Nephron (organoid): Measurements from ENCODE around the gene ANKRD17.
A peak's percentile ranks its signal among the peaks of the same experiment; 100 is the strongest.

Experiments used
- H3K27ac Mint-ChIP-seq, 3 experiments: 2 replicates each; pipeline ENCODE4 v1.8.0; 2020; ENCODE audit warnings: mixed read lengths in 3 of 3, mild to moderate bottlenecking in 2 of 3, moderate library complexity in 1 of 3
- H3K27me3 Mint-ChIP-seq: 2 replicates; pipeline ENCODE4 v1.8.0; 2021; ENCODE audit warnings: low read depth, mild to moderate bottlenecking, moderate library complexity, mixed read lengths
- H3K36me3 Mint-ChIP-seq: 2 replicates; pipeline ENCODE4 v1.8.0; 2020; ENCODE audit warnings: low read depth, mixed read lengths
- H3K4me1 Mint-ChIP-seq: 2 replicates; pipeline ENCODE4 v1.8.0; 2020; ENCODE audit warnings: mixed read lengths
- H3K4me3 Mint-ChIP-seq, 3 experiments: 2 replicates each; pipeline ENCODE4 v1.8.0; 2020; ENCODE audit warnings: mild to moderate bottlenecking in 3 of 3, mixed read lengths in 3 of 3, moderate library complexity in 2 of 3
- H3K9me3 Mint-ChIP-seq: 2 replicates; pipeline ENCODE4 v1.8.0; 2020; ENCODE audit warnings: mixed read lengths
- CTCF ChIP-seq, 3 experiments: fragments of 200-600 bp; sonication (generic); IDR thresholded peaks; one replicate each; pipeline ENCODE4 v1.5.0; 2021; ENCODE audit warnings: antibody characterized with exemption in 3 of 3; ENCODE audit not compliant: unreplicated experiment in 3 of 3

The ANKRD17 gene

GRCh38 chr4:73220815-73221214 lies 37.8 kb downstream of the ANKRD17 start:
- Mint-ChIP-seq H3K27ac (no peak overlapping the region), H3K27me3 (no peaks in the 10 kb centered on the region), H3K36me3 (peaks cover 3% of the 10 kb centered on the region), H3K4me1 (peaks cover 26% of the 10 kb centered on the region), H3K9me3 (no peaks in the 10 kb centered on the region), H3K4me3 (peak overlapping the region in 1 of 3 experiments; percentile 34)
- no peak for TF ChIP-seq CTCF (IDR thresholded peaks at IDR 0.05; ENCODE audit: unreplicated experiment in 3 of 3)

GRCh38 chr4:73213916-73214653 lies 44.5 kb downstream of the ANKRD17 start:
- H3K9me3 Mint-ChIP-seq = no peaks in the 10 kb centered on the region
- H3K36me3 Mint-ChIP-seq = peaks cover 18% of the 10 kb centered on the region
- H3K27ac Mint-ChIP-seq = no peak overlapping the region
- TF ChIP-seq CTCF (IDR thresholded peaks at IDR 0.05; ENCODE audit: unreplicated experiment in 3 of 3) = no peak
- no peaks in the 10 kb centered on the region for H3K27me3 Mint-ChIP-seq
- H3K4me3 Mint-ChIP-seq = no peak overlapping the region
- no peaks in the 10 kb centered on the region for H3K4me1 Mint-ChIP-seq

- Mint-ChIP-seq H3K36me3 (peaks cover 25% of the 10 kb centered on the region), H3K27ac (no peak overlapping the region), H3K9me3 (peaks cover 6% of the 10 kb centered on the region), H3K4me3 (no peak overlapping the region), H3K4me1 (no peaks in the 10 kb centered on the region), H3K27me3 (no peaks in the 10 kb centered on the region)
- no peak for TF ChIP-seq CTCF (IDR thresholded peaks at IDR 0.05; ENCODE audit: unreplicated experiment in 3 of 3)
These were observed 45.4 kb downstream of the ANKRD17 start for GRCh38 chr4:73212982-73213730.

- no peak overlapping the region for H3K4me3 Mint-ChIP-seq
- peaks cover 33% of the 10 kb centered on the region for H3K36me3 Mint-ChIP-seq
- H3K4me1 Mint-ChIP-seq = no peaks in the 10 kb centered on the region
- TF ChIP-seq CTCF (IDR thresholded peaks at IDR 0.05; ENCODE audit: unreplicated experiment in 3 of 3) = no peak
- H3K27me3 Mint-ChIP-seq = no peaks in the 10 kb centered on the region
- H3K27ac Mint-ChIP-seq = no peak overlapping the region
- H3K9me3 Mint-ChIP-seq = peaks cover 6% of the 10 kb centered on the region
These were observed 46.6 kb downstream of the ANKRD17 start for GRCh38 chr4:73211968-73212367.

GRCh38 chr4:73208376-73208775 lies 50.2 kb downstream of the ANKRD17 start:
- no peak overlapping the region for H3K27ac Mint-ChIP-seq
- no peaks in the 10 kb centered on the region for H3K4me1 Mint-ChIP-seq
- H3K27me3 Mint-ChIP-seq = no peaks in the 10 kb centered on the region
- TF ChIP-seq CTCF (IDR thresholded peaks at IDR 0.05; ENCODE audit: unreplicated experiment in 3 of 3) = no peak
- peaks cover 62% of the 10 kb centered on the region for H3K36me3 Mint-ChIP-seq
- H3K4me3 Mint-ChIP-seq = no peak overlapping the region
- H3K9me3 Mint-ChIP-seq = peaks cover 26% of the 10 kb centered on the region
